Fibroblast of mammary gland (primary cell): ENCODE data around the gene ANGEL2.

Source experiments
- DNase-seq: peaks from one replicate; pipeline ENCODE4 v3.0.0-alpha.2; 2010; ENCODE audit warnings: low read depth
- H3K4me3 ChIP-seq: 2 replicates; pipeline ENCODE4 v1.5.1; 2011; ENCODE audit warnings: low read depth, mild to moderate bottlenecking, low read length, moderate library complexity; ENCODE audit not compliant: control insufficient read depth
- TF ChIP-seq, protein P1 (sequence below): conservative IDR thresholded peaks from 2 replicates; pipeline ENCODE4 v1.5.1; 2011; ENCODE audit warnings: low read depth, low read length, inconsistent platforms; ENCODE audit not compliant: control insufficient read depth, insufficient read depth

ANGEL2 gene

DNA sequence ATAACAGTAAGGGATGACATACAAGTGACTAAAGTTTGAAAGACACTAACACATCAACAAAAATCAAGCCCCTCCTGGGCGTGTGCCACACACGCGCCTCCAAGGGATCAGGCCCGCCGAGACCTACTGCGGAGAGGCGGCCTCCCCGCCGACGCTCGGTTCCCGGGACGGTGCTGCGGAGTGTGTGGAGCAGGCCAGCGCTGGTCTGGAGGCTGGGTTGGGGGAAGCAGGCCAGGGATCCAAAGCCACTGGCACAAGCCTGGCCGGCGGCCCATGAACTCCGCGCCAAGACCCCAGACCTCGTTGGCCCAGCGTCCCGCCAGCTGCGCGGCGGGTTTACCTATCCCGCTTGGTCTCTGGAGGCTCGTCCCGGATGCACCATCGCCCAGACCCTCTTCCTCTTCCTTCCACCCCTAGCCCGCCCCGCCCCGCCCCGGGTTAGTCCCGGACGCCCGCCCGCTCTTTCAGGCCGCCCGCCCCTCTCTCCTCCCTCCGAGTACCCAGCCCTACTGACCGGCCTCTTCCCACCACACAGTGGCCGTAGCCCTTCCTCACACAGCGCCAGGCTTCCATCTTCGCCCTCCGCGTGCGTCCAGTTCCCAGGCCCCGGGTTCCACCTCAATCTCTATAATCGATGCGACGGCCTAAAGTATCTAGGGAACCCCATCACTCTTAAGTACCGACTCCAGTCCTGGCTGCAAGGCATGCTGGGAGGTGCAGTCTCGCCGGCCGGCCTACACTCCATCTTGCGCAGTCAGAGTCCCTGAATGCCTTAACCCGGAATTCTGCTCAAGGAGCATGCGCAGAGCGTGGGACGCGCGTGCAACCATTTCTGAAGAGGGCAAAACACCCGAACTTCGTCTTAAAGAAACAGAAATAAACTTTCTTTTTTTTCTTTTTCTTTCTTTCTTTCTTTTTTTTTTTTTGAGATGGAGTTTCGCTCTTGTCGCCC is at the start of gene ANGEL2:
Gene ANGEL2 (minus strand): TSS at position 769 of the 952 bp plus-strand sequence. CDS start 196 bp downstream, at position 573.
- H3K4me3 ChIP-seq: peak within 1 kb of the TSS; percentile 88
- peak; percentile 97 for DNase-seq
- TF ChIP-seq, protein P1, sequence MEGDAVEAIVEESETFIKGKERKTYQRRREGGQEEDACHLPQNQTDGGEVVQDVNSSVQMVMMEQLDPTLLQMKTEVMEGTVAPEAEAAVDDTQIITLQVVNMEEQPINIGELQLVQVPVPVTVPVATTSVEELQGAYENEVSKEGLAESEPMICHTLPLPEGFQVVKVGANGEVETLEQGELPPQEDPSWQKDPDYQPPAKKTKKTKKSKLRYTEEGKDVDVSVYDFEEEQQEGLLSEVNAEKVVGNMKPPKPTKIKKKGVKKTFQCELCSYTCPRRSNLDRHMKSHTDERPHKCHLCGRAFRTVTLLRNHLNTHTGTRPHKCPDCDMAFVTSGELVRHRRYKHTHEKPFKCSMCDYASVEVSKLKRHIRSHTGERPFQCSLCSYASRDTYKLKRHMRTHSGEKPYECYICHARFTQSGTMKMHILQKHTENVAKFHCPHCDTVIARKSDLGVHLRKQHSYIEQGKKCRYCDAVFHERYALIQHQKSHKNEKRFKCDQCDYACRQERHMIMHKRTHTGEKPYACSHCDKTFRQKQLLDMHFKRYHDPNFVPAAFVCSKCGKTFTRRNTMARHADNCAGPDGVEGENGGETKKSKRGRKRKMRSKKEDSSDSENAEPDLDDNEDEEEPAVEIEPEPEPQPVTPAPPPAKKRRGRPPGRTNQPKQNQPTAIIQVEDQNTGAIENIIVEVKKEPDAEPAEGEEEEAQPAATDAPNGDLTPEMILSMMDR: no peak

DNA sequence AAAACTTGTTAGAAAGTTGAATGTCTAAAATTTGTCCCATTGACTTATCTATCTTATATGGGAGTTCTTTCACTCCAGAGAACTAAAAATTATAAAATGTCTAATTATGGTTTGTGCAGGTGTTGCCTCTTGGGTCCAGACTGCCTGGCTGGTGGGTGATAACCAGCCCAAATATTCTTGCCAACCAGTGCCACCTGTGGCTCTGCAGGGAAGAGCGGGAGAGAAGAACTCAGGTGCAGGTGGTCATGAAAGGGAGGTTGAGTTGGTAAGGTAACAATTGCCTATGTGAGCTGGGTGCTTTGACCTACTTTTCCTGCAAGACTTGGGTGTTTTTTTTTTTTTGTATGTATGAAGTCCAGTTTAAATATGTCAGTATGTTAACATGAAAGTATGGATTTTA is 45.6 kb upstream of the ANGEL2 start:
- TF ChIP-seq, protein P1: no peak
- DNase-seq: no peak
- H3K4me3 ChIP-seq: no peak overlapping the region

DNA sequence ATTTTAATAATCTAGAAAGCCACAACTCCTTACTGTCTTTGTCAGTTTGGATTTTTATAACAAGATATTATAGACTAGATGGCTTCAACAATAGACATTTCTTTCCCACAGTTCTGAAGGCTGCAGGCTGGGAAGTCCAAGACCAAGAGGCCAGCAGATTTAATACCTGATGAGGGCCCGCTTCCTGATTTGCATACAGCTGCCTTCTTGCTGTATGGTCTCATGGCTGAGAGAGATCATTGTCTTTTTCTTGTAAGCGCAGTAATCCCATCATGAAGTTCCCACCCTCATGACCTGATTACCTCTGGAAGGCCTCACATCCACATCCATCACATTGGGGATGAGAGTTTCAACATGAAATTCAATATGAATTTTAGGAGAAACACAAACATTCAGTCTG is 45.2 kb upstream of the ANGEL2 start:
- H3K4me3 ChIP-seq: no peak overlapping the region
- TF ChIP-seq, protein P1: no peak
- DNase-seq: no peak

- no peak for DNase-seq
- no peak overlapping the region for H3K4me3 ChIP-seq
- TF ChIP-seq, protein P1: no peak
Measured at GRCh38 chr1:213057264-213058059, 41.8 kb upstream of the ANGEL2 start.

DNA sequence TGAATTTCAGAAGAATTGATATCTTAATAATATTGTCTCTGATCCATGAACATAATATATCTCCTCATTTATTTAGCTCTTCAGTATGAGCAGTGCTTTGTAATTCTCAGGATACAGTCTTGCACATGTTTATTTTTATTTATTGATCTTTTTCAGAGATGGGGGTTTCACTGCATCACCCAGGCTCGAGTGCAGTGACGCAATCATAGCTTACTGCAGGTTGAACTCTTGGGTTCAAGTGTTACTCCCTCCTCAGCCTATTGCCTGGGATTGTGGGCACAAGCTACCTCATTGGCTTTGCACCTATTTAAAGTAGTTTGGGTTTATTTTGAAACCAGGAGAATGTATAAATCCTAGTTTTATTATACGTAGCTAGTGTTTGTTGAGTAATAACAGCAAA is 40.1 kb upstream of the ANGEL2 start:
- no peak for DNase-seq
- no peak overlapping the region for H3K4me3 ChIP-seq

More for the DNA sequence above, 40.1 kb upstream of the ANGEL2 start:
- TF ChIP-seq, protein P1: no peak
